Activated T-cell treated with anti-CD3 and anti-CD28 coated beads, Interleukin-2, amount 50 U/mL, for 72 hours (primary cell): ENCODE results near the gene ZFAND3. TPM values are rescaled to one million over a fixed set of nuclear protein-coding genes. Genes with fewer than 3 reads are reported as not detected.
A peak's percentile ranks its signal among the peaks of the same experiment; 100 is the strongest.

ENCODE experiments used
- ATAC-seq, 2 donors: fragments of 150-1000 bp; cut with Tn5 transposase; replicated peaks in 1 of 2; 2 replicates each; pipeline ENCODE4 v1.10.0; 2021; ENCODE audit warnings: moderate library complexity in 2 of 2, mild to moderate bottlenecking in 1 of 2
- DNase-seq, 2 donors: peaks; one replicate each; pipeline ENCODE4 v3.0.0; 2021 to 2022; ENCODE audit warnings: mixed read lengths in 1 of 2
- H3K27ac Mint-ChIP-seq: one replicate; pipeline ENCODE4 v1.8.0; 2022; ENCODE audit warnings: mild to moderate bottlenecking, moderate library complexity, mixed read lengths
- H3K27me3 Mint-ChIP-seq: one replicate; pipeline ENCODE4 v1.8.0; 2022; ENCODE audit warnings: low read depth, mixed read lengths
- H3K36me3 Mint-ChIP-seq, 2 donors: one replicate each; pipeline ENCODE4 v1.8.0; 2022; ENCODE audit warnings: mixed read lengths in 2 of 2, mild to moderate bottlenecking in 1 of 2; ENCODE audit not compliant: insufficient read depth in 2 of 2
- H3K4me1 Mint-ChIP-seq: one replicate; pipeline ENCODE4 v1.8.0; 2022; ENCODE audit warnings: low read depth, mixed read lengths
- H3K4me3 Mint-ChIP-seq, 2 donors: one replicate each; pipeline ENCODE4 v1.8.0; 2022; ENCODE audit warnings: mild to moderate bottlenecking in 2 of 2, mixed read lengths in 2 of 2, moderate library complexity in 2 of 2
- H3K9me3 Mint-ChIP-seq, 2 donors: one replicate each; pipeline ENCODE4 v1.8.0; 2022; ENCODE audit warnings: mixed read lengths in 2 of 2
- total RNA-seq, 2 donors: library from RNA; stranded (reverse); gene quantifications; one replicate each; pipeline ENCODE4 v1.2.3, GENCODE V29; 2022

ZFAND3 gene
- total RNA-seq, 2 donors from 2014 or later, result 93.9 to 114 TPM

DNA sequence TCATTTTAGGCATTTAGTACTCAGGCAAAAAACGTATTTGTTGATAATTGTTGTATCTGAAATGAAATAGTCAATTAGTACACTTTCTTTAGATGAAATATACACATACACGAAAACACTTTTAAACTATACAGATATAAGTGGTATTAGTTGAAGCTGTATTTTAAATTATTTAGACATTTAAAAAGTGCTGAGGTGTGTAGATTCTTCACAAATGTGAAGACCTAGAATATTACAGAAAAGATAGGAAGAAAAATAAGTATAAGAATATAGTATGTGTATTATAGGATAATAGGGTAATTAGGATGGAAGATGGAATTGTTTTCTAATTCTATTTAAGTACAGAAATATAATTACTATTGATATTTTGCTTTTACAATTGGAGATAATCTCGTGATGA, 4.6 kb downstream of the ZFAND3 start:
- H3K4me3 Mint-ChIP-seq, result no peak overlapping the region
- peaks cover 3% of the 10 kb centered on the region in 2 donors for H3K36me3 Mint-ChIP-seq
- no peaks in the 10 kb centered on the region for H3K9me3 Mint-ChIP-seq
- no peak for DNase-seq
- peaks cover 73% of the 10 kb centered on the region for H3K4me1 Mint-ChIP-seq
- no peaks in the 10 kb centered on the region for H3K27me3 Mint-ChIP-seq
- H3K27ac Mint-ChIP-seq, result no peak overlapping the region
- ATAC-seq, result no peak

DNA sequence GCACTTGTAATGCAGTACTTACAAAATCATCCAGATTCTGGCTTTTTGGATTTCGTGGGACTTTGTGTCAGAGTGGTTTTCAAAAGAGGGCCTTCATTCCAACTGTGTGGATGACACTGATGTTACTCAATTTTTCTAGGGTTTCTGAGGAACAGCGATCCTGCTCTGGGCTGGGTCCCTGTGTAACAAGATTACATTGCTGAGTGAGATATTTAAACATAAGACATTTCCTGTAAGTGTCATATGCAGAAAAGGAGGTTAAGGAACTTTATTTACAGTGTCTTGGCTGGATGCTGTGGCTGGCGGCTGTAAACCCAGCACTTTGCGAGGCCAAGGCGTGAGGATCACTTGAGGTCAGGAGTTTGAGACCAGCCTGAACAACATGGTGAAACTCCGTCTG, 6.7 kb downstream of the ZFAND3 start:
- ATAC-seq (no peak), DNase-seq (no peak)
- H3K9me3 Mint-ChIP-seq, result no peaks in the 10 kb centered on the region
- no peaks in the 10 kb centered on the region for H3K27me3 Mint-ChIP-seq
- peaks cover 81% of the 10 kb centered on the region for H3K4me1 Mint-ChIP-seq
- peaks cover 0 to 2% of the 10 kb centered on the region in 2 donors for H3K36me3 Mint-ChIP-seq
- peak overlapping the region; percentile 9 for H3K27ac Mint-ChIP-seq
- H3K4me3 Mint-ChIP-seq, result no peak overlapping the region

DNA sequence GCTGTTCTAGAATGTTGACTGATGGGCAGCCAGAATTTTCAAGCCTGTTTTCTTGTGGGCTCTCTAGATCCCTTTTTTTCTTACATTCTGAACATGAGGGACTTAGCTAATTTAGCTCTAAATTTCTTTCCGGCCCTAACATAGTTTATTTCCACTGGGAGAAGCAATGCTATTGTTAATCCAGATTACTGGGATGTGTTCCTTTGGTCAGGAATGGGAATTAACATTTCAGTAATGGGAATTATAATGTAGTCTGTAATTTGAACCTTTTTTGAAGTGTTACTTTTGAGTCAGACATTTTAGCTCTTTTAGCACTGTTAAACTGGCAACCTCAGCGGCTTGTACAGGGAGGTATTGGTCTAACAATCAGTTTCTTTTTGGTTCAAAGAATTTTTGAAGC, 7.5 kb downstream of the ZFAND3 start:
- DNase-seq (no peak), ATAC-seq (no peak)
- Mint-ChIP-seq H3K36me3 (peaks cover 2% of the 10 kb centered on the region in 2 donors), H3K9me3 (no peaks in the 10 kb centered on the region), H3K4me3 (no peak overlapping the region), H3K27ac (no peak overlapping the region), H3K27me3 (no peaks in the 10 kb centered on the region), H3K4me1 (peaks cover 79% of the 10 kb centered on the region)

DNA sequence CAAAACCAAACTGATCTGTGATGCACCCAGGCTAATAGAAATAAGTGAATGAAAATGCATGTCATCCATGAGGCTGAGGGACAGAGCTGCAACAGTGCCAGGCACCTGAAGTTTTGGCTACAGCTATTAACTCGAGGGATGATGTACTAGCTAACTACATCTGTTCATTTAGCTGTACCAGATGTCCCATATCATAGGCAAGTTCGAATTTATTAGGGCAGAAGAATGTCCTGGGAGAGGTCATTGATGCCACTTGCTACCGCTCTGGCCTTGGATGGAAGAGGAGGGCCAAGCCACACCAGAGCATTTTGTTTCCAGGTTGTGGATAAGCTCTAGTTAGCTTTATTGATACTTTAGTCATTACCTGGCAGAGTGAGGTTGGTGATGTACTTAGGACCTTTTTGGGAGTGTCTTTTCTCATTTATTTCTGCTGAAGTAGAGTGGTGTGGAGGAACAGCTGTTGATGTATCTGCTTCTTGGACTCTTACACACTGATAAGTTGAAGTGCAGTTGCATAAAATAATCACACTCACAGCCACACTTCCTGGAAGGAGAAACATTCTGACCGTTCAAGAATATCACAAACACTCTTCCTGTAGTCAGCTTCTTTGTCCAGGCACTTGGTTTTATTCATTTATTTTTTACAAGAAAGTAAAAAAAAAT, 8.2 kb downstream of the ZFAND3 start:
- Mint-ChIP-seq H3K9me3 (no peaks in the 10 kb centered on the region), H3K27ac (no peak overlapping the region), H3K36me3 (peaks cover 2% of the 10 kb centered on the region in 2 donors), H3K4me1 (peaks cover 72% of the 10 kb centered on the region), H3K4me3 (no peak overlapping the region), H3K27me3 (no peaks in the 10 kb centered on the region)
- ATAC-seq (no peak), DNase-seq (no peak)

DNA sequence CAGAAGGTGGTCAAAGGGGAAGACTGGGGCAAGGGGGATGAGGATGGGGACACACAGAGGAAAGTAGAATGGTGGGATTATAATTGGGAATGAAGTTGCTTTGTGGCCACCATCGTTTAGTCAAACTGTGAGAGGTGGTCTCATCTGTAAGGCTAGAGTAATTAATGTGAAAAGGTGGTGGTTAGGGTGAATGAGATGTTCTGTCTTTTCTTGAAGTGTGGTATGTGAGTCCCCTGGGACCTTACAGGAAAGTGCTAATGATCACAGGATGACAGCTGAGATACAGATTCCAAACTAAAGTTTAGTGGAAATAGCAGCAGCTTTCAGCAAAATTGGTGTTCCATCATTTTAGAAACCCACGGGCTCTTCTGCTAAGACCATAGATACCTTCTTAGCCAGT, 10.7 kb downstream of the ZFAND3 start:
- DNase-seq, result no peak
- Mint-ChIP-seq H3K36me3 (peaks cover 5 to 12% of the 10 kb centered on the region in 2 donors), H3K4me3 (no peak overlapping the region), H3K9me3 (peaks cover 0 to 1% of the 10 kb centered on the region in 2 donors), H3K4me1 (peaks cover 55% of the 10 kb centered on the region), H3K27me3 (no peaks in the 10 kb centered on the region), H3K27ac (no peak overlapping the region)
- no peak for ATAC-seq

DNA sequence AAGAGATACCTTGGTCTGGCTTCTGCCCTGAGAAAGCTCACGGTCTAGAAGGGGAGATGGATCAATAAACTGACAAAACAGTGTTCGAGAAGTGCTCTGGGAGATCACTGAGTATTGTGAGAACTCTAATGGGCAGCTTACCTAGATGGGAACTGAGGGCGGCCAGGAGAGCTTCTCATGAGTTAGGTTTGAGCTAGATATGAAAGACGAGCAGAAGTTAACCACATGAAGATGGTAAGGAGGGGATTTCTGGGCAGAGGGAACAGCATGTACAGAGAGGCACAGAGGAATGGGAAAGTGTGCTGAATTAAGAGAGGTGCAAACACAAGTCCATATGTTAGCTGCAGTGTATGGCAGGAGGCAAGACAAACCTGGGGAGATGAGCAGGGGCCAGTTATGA, 11.9 kb downstream of the ZFAND3 start:
- H3K27me3 Mint-ChIP-seq, result no peaks in the 10 kb centered on the region
- DNase-seq (no peak), ATAC-seq (no peak)
- peaks cover 6 to 13% of the 10 kb centered on the region in 2 donors for H3K36me3 Mint-ChIP-seq
- H3K27ac Mint-ChIP-seq, result no peak overlapping the region
- H3K4me3 Mint-ChIP-seq, result no peak overlapping the region
- H3K9me3 Mint-ChIP-seq, result peaks cover 0 to 1% of the 10 kb centered on the region in 2 donors
- peaks cover 54% of the 10 kb centered on the region for H3K4me1 Mint-ChIP-seq

DNA sequence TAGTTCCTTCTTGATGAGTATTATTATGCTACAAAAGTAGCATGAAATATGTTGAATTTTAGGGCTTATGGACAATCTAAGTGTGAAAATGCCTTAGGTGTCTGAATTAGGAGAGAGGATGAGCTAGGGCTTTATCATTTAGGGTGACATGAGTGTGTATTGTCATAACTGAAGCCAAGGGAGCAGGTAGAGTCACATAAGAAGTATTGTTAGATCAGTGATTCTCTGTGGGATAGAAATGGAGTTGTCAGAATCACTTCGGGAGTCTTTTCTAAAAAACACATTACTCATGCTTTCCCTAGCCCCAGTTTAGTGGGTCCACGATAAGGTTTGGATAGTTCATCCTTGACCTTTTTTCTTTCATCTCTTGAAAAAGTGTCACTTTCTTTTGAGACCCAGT, 16.4 kb downstream of the ZFAND3 start:
- no peak overlapping the region for H3K4me3 Mint-ChIP-seq
- no peaks in the 10 kb centered on the region for H3K27me3 Mint-ChIP-seq
- DNase-seq (no peak), ATAC-seq (peak; percentile 60 to 88)
- H3K9me3 Mint-ChIP-seq, result peaks cover 0 to 1% of the 10 kb centered on the region in 2 donors
- H3K4me1 Mint-ChIP-seq, result peaks cover 43% of the 10 kb centered on the region
- H3K27ac Mint-ChIP-seq, result peak overlapping the region; percentile 21
- H3K36me3 Mint-ChIP-seq, result peaks cover 8 to 25% of the 10 kb centered on the region in 2 donors

DNA sequence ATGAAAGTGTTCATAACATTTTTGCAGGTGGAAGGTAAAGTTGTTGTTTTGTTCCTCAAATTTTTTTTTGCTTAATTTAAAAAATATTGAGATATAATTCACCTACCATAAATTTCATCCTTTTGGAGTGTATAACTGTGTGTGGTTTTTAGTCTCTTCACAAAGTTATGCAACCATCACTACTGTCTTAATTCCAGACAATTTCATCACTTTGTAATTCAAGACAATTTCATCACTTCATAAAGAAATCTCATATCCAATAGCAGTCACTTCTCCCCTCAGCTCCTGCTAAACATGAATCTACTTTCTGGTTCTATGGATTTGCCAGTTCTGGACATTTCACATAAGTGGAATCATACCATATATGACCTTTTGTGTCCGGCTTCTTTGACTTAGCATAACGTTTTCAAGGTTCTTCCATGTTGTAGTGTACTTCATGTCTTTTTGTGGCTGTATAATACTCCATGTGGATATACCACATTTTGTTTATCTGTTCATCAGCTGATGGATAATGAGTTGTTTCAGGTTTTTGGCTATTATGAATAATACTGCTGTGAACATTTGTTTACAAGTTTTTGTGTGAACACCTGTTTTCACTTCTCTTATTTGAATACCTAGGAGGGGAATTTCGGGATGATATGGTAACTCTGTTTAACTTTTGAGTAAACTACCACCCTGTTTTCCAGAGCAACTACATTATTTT, 18.8 kb downstream of the ZFAND3 start:
- Mint-ChIP-seq H3K4me3 (no peak overlapping the region), H3K4me1 (peaks cover 42% of the 10 kb centered on the region), H3K9me3 (peaks cover 0 to 1% of the 10 kb centered on the region in 2 donors), H3K36me3 (peaks cover 6 to 25% of the 10 kb centered on the region in 2 donors), H3K27ac (no peak overlapping the region), H3K27me3 (no peaks in the 10 kb centered on the region)
- ATAC-seq, result no peak
- DNase-seq, result no peak

DNA sequence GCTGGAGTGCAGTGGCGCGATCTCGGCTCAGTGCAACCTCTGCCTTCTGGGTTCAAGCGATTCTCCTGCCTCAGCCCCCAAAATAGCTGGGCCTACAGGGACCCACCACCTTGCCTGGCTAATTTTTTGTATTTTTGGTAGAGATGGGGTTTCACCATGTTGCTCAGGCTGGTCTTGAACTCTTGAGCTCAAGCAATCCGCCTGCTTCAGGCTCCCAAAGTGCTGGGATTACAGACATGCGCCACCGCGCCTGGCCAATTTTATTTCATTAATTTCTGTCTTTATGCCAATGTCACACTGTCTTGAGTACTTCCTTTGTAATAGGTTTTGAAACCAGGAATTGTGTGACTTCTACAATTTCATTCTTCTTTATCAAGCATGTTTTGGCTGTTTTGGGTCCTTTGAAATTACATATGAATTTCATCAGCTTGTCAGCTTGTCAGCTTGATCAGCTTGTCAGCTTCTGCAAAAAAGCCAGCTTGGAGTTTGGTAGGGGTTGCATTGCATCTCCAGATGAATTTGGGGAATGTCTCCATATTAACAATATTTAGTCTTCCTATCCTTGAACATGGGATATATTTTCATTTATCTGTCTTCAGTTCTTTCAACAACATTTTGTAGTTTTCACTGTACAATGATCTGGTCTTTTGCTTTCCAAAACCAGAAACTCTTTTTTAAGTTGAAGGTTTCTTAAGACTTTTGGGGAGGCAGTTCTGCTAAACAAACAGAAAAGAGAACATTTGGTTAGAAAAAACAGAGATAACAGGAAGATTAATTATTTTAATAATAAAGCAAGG, 20.8 kb downstream of the ZFAND3 start:
- H3K9me3 Mint-ChIP-seq, result no peaks in the 10 kb centered on the region
- DNase-seq, result no peak
- peak overlapping the region; percentile 90 for H3K27ac Mint-ChIP-seq
- no peaks in the 10 kb centered on the region for H3K27me3 Mint-ChIP-seq
- H3K4me3 Mint-ChIP-seq, result peak overlapping the region; percentile 9 to 59
- H3K4me1 Mint-ChIP-seq, result peaks cover 39% of the 10 kb centered on the region
- H3K36me3 Mint-ChIP-seq, result peaks cover 3 to 24% of the 10 kb centered on the region in 2 donors
- no peak for ATAC-seq

DNA sequence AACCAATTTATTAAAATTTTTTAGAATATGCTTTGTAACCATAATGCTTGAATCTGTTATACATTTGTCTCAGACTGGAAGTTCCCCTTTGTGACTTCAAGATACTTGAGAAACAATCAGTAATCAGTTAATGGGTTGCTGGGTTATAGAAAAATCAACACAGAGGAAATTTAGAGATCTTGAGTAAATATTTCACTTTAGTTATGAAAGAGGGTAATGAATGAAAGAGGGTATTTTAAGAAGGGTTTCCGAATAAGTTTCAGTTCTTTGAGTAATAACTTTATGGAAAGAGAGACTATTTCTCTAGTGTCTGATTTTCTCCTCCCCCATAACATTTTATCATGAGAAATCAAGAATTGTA, 21.4 kb downstream of the ZFAND3 start:
- peaks cover 3 to 22% of the 10 kb centered on the region in 2 donors for H3K36me3 Mint-ChIP-seq
- no peaks in the 10 kb centered on the region for H3K27me3 Mint-ChIP-seq
- H3K9me3 Mint-ChIP-seq, result no peaks in the 10 kb centered on the region
- peak overlapping the region; percentile 90 for H3K27ac Mint-ChIP-seq
- peak overlapping the region in 1 of 2 donors; percentile 47 for H3K4me3 Mint-ChIP-seq
- H3K4me1 Mint-ChIP-seq, result peaks cover 40% of the 10 kb centered on the region
- DNase-seq (no peak), ATAC-seq (peak in 1 of 2 donors; percentile 28)

DNA sequence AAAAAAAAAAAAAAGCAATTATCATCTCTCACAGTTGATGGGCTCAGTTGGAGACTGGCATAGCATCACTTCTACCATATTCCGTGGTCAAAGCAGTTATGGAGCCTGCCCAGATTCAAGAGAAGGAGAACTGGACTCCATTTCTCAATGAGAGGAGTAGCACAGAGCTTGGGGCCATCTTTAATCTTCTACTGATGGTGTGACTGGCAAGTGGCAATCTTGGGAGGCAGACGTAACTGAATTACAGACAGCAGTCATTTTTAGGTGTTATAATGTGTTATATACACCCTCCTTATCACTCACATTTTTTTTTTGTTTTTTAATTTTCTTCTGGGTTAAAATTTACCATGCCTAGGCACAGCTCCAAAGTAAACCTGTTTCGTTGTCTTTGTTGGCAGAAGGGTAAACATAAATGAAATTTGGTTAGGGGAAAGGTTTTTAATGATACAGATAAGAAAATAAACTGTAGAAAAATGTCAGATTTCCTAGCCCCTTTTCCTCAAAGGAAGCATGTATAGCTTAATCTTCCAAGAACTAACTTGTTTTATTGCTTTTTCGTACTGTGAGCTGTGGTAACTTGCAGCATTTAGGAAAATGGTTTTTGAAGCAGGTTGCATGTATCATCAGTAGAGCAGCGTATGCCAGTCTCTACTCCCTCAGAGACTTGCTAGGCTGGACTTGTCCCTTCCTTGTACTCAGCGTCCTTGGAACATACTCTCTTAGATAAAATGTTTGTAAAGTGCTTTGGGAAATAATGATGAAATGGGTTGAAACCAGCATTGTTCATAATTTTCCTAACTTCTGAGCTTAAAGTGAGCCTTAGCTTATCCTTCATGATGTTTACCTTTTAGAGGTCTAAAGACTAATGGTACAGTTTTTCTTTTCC, 25.7 kb downstream of the ZFAND3 start:
- no peak for ATAC-seq
- Mint-ChIP-seq H3K4me3 (no peak overlapping the region), H3K36me3 (peaks cover 0 to 9% of the 10 kb centered on the region in 2 donors), H3K27me3 (no peaks in the 10 kb centered on the region), H3K4me1 (peaks cover 44% of the 10 kb centered on the region), H3K27ac (peak overlapping the region; percentile 71), H3K9me3 (no peaks in the 10 kb centered on the region)
- no peak for DNase-seq

DNA sequence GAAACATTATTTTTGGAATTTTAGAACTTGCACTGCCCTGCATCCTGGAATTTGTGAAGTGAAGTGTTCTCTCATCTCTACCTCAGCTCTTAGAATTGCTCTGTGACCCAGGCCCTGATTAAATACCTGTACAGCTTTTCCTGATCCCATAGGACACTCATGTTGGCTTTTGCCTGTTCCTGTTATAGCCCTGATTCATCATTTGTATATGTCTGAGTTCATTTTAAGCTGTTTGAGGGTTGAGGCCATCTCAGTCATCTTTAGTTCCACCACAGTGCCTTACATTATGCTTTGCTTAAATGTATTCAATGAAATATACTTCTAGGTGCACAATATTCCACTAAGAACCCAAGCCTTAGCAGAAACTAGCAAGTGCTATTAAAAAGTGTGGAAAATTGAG, 26.4 kb downstream of the ZFAND3 start:
- Mint-ChIP-seq H3K36me3 (peaks cover 0 to 9% of the 10 kb centered on the region in 2 donors), H3K27me3 (no peaks in the 10 kb centered on the region), H3K4me3 (no peak overlapping the region), H3K27ac (peak overlapping the region; percentile 71), H3K9me3 (no peaks in the 10 kb centered on the region), H3K4me1 (peaks cover 44% of the 10 kb centered on the region)
- no peak for ATAC-seq
- DNase-seq, result no peak
